Right ventricle myocardium superior (tissue), 1 donor: ENCODE measurements around the gene KRTAP19-2. TPM values are rescaled to one million over a fixed set of nuclear protein-coding genes. Genes with fewer than 3 reads are reported as not detected.
A peak's percentile ranks its signal among the peaks of the same experiment; 100 is the strongest.
"Not testable (repeated sequence)": the region's sequence is repeated elsewhere in the genome, so short reads cannot be mapped to it uniquely, and the experiment has no call there.

Source experiments
- ATAC-seq: fragments of 200-7000 bp; cut with Tn5 transposase; one replicate; pipeline ENCODE4 v1.9.1; 2020; ENCODE audit warnings: mild to moderate bottlenecking; ENCODE audit not compliant: poor library complexity
- DNase-seq: peaks from one replicate; pipeline ENCODE4 v3.0.0-alpha.2; 2020
- intact Hi-C: fragments of 100-400 bp; cut with DNase I; formaldehyde crosslinking; loops from one replicate; pipeline ENCODE4 v1.11.2; 2022
- long read RNA-seq: library from polyadenylated mRNA; unstranded; transcript quantifications from one replicate; pipeline ENCODE4 v2.0.0, GENCODE V29; 2021
- total RNA-seq: library from RNA; stranded (reverse); fragmentation: NEBNext Ultra II Directional; extraction: Animal tissue kit (Norgen Biotek cat#: 25700); gene quantifications from one replicate; pipeline ENCODE4 v1.2.1, GENCODE V29; 2021
- donor health status: DM: no; HTN: yes; CAD: no; lungs with severe emphysema.

The KRTAP19-2 gene, protein sequence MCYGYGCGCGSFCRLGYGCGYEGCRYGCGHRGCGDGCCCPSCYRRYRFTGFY
- not detected for total RNA-seq
- long read RNA-seq, result 0 reads

DNA sequence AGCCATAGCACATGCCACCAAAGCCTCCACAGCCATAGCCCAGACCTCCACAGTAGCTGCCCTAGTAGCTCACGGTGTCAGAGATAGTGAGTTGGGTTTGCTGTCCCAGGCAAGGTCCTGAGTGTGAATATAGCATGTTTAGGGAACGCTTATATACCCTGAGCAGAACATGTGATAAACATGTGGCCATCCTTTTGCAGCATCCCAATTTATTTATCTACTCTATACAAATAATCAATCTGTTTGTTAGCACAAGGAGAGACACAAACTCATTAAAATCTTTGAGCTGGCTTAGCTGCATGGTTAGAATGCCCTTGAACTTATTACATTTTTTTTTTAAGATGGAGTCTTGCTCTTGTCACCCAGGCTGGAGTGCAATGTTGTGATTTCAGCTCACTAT is at the start of gene KRTAP19-2:
Gene KRTAP19-2, minus strand, starts transcription at position 101 of the 400 bp plus-strand sequence. Its CDS starts 88 bp downstream, at position 13.
- no peak for ATAC-seq
- no peak for DNase-seq
- intact Hi-C loops, result no loop called here

DNA sequence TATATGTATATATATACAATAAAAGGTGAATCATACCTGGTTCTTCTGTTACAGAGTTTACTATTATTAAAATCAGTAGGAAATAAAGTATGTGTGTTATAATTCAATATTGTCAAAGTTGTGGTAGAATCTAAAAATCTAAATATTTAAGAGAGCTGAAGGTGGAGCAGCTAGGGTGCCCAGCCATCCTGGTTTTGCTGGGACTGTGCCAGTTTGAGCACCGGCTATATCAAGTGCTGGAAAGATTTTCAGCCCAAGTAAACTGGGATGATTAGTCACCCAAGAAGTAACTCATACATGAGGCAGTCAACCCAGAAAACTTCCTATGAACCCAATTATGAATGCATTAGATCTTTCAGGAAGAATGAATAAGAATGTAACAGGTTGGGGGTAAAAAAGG is 31.6 kb upstream of the KRTAP19-2 start:
- no peak for DNase-seq
- intact Hi-C loops, result no loop called here
- no peak for ATAC-seq

DNA sequence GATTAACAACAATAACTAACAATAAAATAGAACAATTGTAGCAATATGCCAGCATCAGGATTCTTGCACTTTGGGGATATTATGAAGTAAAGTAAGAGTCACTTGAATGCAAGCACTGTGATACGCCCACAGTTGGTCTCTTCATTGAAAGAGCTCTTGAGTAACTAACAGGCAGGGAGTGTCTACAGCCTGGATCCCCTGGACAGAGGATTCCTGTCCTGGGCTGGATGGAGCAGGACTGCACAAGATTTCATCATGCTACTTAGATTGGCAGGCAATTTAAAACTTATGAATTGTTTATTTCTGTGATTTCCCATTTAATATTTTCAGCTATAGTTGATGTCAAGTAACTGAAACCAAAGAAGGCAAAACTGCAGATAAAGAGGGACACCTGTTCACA is 28.4 kb upstream of the KRTAP19-2 start:
- ATAC-seq (no peak), DNase-seq (no peak)
- intact Hi-C loops, result no loop called here

DNA sequence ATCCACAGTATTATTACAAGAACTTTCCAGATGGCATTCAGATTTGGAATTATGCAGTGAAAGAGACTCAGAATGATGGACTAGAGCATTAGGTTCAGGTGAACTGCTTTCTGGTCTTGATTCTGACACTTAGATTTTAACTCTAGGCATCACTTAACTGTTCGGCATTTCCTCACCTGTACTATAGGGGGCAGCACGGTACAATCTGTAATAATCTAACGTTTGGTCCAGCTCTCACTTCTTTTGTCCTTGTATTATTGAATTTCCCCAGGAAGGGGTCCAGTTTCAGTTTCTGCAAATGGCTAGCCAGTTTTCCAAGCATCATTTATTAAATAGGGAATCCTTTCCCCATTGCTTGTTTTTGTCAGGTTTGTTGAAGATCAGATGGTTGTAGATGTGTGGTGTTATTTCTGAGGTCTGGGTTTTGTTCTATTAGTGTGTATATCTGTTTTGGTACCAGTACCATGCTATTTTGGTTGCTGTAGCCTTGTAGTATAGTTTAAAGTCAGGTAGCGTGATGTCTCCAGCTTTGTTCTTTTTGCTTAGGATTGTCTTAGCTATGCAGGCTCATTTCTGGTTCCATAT is 18.5 kb upstream of the KRTAP19-2 start:
- intact Hi-C loops, ATAC-seq: not testable (repeated sequence)

DNA sequence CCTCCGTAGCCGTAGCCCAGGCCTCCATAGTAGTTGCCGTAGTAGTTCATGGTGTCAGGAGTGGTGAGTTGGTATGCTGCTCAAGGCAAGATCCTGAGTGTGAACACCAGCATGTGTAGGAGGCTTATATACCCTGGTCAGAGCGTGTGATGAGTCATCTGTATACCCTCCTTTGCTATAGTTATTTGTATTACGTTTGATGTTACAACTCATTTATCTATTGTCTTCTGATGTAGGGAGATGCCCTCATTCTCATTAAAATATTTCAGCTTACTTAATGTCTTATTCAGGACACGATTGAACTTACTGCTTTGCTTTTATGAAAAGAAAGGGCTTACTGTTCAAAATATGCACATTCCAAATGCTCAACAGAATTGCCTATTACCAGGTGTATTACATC is 14.8 kb upstream of the KRTAP19-2 start, which contains the start of gene KRTAP19-5:
Gene KRTAP19-5, minus strand, starts transcription at position 101 of the 400 bp plus-strand sequence. Its CDS starts 51 bp downstream, at position 50.
- DNase-seq (no peak), ATAC-seq (no peak)
- intact Hi-C loops, result no loop called here

More for the DNA sequence above, 18.5 kb upstream of the KRTAP19-2 start:
- DNase-seq, result not testable (repeated sequence)

DNA sequence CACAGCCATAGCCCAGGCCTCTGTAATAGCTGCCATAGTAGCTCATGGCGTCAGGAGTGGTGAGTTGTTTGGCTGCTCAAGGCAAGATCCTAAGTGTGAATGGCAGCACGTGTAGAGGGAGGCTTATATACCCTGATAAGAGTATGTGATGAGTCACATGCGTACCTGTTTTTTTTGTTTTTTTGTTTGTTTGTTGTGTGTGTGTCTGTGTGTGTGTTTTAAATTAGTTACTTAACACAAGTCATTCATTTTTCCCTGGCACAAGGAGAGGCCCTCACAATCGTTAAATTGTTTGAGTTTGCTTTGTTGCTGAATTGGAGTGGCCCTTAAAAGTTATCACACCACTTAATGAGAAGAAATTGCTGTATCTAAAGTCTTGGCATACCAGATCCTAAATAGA is 9.8 kb upstream of the KRTAP19-2 start, which contains the start of gene KRTAP19-4:
Gene KRTAP19-4, minus strand, starts transcription at position 101 of the 400 bp plus-strand sequence. Its CDS starts 55 bp downstream, at position 46.
- DNase-seq, result no peak
- intact Hi-C loops, result no loop called here
- ATAC-seq, result no peak

DNA sequence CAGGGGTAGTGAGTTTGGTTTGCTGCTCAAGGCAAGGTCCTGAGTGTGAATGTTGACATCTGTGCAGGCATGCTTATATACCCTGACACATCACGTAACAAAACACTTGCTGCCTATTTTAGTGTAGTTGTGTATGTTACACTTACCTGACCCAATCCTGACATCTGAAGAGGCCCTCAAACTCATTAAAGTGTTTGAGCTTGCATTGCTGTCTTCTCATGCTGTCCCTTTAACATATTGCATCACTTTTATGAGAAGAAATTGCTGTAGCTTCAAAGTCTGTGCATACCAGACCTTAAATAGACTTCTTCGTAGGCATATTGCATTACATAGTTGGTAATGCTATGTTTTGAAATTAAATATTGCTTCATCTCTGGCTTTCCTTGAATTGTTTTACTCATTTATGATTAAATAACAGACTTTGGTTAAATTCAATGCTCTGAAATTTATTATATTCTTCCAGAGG is 4.8 kb upstream of the KRTAP19-2 start, which contains the start of gene KRTAP19-3:
Gene KRTAP19-3, minus strand, starts transcription at position 51 of the 466 bp plus-strand sequence. CDS start 56 bp downstream, outside the sequence.
- intact Hi-C loops, result no loop called here
- ATAC-seq (no peak), DNase-seq (no peak)

DNA sequence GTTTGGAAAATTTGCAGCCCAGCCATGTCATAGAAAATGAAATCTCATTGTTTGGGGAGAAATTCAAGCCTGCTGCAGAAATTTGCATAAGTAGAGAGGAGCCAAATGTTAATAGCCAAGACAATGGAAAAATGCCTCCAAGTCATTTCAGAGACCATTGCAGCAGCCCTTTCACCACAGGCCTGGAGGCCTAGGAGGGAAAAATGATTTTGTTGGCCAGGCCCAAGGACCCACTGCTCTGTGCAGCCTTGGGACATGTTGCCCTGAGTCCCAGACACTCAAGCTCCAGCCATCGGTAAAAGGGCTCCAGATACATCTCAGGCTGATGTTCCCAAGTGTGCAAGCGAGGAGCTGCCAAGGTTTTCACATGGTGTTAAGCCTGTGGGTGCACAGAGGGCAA is 1.1 kb downstream of the KRTAP19-2 start:
- no peak for ATAC-seq
- intact Hi-C loops, result no loop called here
- no peak for DNase-seq

DNA sequence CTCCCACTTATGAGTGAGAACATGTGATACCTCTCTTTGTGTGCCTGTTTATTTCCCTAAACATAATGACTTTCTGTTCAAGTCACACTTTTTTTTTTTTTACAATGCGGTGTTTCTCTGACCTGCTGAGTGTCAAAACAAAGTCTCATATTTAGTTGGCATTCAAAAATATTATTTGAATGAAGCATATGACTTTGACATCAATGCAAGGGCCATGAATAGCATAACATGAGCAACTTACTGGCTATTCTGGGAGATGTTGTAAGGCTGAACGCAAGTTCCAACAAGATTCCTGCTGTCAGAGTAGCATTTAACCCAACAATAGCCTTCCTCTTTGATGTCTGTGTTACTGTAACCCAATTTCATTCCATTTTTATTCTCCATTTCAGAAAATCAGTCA is 5.1 kb downstream of the KRTAP19-2 start:
- DNase-seq (no peak), ATAC-seq (peak; percentile 59)
- intact Hi-C loops, result no loop called here

DNA sequence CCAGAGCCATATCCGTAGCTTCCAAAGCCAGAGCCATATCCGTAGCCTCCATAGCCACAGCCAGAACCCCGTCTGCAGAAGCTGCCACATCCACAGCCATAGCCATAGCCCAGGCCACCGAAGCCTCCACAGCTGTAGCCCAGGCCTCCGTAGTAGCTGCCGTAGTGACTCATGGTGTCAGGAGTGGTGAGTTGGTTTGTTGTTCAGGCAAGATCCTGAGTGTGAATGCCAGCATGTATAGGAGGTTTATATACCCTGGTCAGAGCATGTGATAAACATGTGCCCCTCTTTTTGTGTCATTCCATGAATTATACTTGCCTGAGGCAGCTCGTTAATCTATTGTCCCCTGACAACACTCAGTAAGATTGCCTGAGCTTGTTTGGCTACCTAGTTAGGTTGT is 7.1 kb downstream of the KRTAP19-2 start, which contains the start of gene KRTAP19-1:
Gene KRTAP19-1, minus strand, starts transcription at position 223 of the 400 bp plus-strand sequence. Its CDS starts 50 bp downstream, at position 173.
- ATAC-seq, result no peak
- DNase-seq, result peak; percentile 28
- intact Hi-C loops, result no loop called here

DNA sequence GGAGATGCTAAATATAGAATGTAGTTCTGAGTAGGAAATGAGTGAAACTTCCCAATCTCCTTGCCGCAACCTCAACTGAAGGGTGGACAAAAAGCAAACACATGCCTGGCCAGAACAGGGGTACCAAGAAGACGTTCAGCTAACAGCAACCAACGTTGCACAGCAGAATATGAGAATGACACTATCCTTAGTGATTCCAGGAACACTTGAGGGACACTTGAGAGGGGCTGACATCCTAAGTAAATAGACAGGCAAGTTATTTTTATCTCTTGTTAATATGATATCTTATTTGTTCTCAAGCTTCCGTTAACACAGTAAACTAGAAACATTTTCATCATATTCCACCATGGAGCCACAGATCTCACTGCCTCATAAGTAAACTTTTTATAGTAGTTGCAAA is 8.0 kb downstream of the KRTAP19-2 start:
- peak; percentile 18 for ATAC-seq
- intact Hi-C loops, result no loop called here
- DNase-seq, result no peak

DNA sequence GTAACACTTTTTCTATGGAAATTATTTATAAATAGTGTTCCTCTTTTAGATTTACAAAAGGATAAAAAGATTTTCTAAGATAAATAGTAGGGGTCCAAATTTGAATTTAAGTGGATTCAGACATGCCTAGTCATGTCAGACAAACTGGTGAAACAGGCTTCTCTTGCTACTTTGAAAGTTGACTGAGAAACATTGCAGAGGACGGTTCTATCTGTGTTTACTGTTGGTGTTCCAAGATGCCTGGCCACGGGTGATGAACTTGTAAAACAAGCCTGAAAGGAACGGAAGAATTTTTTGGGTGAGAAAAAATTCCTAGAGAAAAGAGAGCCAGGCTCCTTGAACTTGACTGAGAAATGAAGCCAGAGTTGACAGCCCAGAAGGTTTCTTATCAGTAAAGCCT is 9.2 kb downstream of the KRTAP19-2 start:
- no peak for ATAC-seq
- no peak for DNase-seq

DNA sequence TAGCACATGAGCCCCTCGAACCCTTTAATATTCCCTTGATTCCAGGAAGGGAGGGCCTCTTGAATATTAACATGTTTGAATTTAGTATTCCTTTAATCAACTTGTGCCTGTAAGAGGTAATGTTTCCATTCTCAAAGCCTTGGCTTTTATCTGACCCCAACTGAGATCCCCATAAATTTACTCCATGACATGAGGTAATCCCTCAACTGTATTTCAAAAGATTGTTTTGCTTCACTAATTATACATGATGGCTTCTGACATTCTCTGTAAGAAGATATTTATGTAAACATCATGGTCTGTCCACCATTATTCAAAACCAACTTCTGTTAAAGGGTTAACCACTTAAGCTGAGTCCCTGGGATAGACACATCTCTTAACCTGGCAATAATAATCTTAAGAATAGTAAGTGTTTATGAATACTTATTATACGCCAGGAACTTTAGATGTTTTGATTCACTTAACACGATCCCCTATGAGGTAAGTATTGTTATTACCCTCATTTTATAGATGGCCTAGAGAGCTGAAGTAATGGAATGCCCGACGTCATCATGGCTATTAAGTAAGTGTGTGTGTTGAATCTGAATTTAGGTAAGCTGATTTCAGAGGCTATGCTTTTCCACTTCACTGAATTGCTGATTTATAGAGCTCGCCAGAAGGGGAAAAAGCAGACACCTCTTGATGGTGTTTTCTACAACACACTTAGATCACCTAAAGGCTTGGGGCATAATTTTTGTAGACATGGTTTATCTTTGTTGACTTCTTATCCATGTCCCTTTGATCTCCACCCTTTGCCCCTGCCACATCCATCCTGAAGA is 18.1 kb downstream of the KRTAP19-2 start:
- no peak for DNase-seq
- ATAC-seq, result no peak
- intact Hi-C loops, result no loop called here

More for the DNA sequence above, 9.2 kb downstream of the KRTAP19-2 start:
- intact Hi-C loops, result no loop called here

DNA sequence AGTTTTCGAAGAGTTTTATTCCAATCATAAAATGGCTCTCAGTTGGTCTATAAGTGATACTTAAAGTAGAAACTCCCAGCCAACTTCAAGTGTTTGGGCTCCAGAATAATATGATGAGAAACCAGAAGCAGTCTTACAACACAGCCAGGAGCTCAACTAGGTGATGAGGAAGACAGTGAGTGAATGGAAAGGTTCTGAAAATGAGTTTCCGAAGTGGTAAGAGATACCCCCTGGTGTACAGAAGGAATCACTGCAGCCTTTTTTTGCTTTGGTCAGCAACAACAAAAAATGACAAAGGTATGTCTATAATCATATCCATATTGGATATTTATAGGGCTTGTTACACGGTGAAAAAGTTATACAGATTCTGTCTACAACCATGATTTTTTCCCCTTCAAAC is 23.5 kb downstream of the KRTAP19-2 start:
- intact Hi-C loops, result no loop called here
- DNase-seq (no peak), ATAC-seq (no peak)

DNA sequence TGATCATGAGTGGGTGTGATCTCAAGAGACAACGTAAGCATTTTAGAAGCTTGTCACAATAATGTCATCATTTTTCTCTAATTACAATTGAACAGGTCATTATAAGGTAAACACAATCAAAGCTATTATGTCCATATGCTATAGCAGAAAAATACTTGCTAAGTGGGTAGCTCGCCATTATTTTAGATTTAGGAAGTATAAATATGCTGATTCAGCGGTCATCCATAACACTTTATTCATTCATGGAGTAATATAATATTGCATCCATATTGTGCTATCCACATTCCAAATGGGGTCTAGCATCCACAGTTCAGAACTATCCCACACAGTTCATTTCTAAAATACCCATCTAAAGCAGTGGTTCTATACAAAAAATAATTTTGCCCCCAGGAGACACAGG is 38.7 kb downstream of the KRTAP19-2 start:
- intact Hi-C loops, result loop anchor here (10.0 kb wide), 1 partner anchor 286 kb away; no protein-coding TSS in a partner anchor
- ATAC-seq, result no peak
- DNase-seq, result no peak

DNA sequence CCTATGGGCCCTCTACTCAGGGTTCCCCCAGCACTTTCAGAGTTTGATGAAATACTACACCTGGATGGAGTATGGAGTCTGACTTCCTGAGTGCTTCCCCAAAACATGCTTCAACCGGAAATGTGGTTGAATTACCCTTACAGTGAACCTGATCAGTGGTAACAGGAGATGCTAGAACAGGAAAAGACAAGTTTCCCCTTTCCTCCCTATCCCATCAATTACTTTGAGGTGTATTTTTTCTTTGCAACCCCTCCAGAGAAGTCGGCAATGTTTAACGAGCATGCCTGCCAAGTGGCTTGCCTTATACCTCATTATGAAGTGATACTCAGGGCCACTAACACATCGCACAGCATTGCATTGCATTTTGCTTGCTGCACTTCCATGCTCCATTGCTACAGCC is 40.2 kb downstream of the KRTAP19-2 start:
- ATAC-seq (no peak), DNase-seq (no peak)
- intact Hi-C loops, result loop anchor here (10.0 kb wide), 1 partner anchor 288 kb away; no protein-coding TSS in a partner anchor

DNA sequence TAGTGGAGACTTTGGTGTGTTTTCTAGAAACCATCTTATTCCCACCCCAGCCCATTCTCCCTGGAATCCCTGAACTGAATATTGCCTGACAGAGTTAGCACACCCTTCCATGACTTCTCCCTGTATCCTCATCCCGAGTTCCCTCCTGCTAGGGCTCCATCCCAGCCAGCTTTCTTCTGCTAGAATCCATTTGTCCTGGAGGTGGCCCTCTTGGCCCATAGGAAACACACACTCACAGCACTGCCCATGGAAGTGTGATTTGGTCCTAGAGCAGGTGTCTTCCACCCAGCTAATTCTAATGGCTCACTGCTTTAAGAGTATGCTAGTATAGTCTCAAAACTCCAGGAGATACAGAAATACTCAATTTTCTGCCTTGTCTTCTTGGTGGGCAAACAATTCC is 43.0 kb downstream of the KRTAP19-2 start:
- DNase-seq (no peak), ATAC-seq (no peak)
- intact Hi-C loops, result loop anchor here (10.0 kb wide), 1 partner anchor 291 kb away; no protein-coding TSS in a partner anchor

DNA sequence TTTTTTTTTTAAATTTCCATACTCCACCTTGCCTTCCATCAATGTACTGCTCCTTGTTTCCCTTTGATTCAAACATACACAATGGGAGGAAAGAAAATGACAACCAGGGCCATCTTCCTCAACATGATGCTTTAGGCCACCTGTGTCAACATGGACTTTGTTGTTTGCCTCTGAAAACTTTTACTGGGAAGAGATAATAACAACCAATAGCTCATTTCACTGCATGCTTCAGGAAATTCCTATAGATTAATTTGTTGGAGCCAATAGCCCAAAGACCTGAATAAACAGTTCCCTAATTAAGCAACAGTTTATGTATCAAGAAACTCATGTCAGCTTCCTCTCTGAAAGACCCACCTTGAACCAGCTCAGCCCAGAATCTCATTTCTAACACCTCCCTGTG is 44.0 kb downstream of the KRTAP19-2 start:
- intact Hi-C loops, result loop anchor here (10.0 kb wide), 1 partner anchor 292 kb away; no protein-coding TSS in a partner anchor

DNA sequence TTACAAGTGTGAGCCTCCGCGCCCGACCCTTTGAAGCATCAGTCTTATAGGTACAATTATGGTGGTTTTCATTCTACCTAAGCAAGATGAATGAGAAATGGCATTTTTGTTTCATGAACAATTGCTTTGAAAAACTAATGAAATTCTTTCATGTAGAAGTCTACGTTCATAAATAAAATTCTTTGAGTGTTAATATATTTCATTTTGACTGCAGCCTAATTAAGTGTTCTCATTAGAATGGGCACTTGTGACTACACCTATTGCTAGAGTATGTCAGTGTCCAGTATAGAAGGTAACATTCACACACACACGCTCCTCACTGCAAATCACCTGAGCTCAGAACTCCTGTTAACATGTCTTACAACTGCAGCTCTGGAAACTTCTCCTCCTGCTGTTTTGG is 47.3 kb downstream of the KRTAP19-2 start, which contains the start of gene KRTAP15-1:
Gene KRTAP15-1, plus strand, starts transcription at position 301 of the 400 bp plus-strand sequence. Its CDS starts 53 bp downstream, at position 354.
- ATAC-seq (no peak), DNase-seq (no peak)
- intact Hi-C loops, result loop anchor here (10.0 kb wide), 1 partner anchor 295 kb away; no protein-coding TSS in a partner anchor

More for the DNA sequence above, 44.0 kb downstream of the KRTAP19-2 start:
- no peak for ATAC-seq
- no peak for DNase-seq
